H9 (cell line): ENCODE results near the gene KRT85. TPM values are rescaled to one million over a fixed set of nuclear protein-coding genes. Genes with fewer than 3 reads are reported as not detected.

ENCODE experiments used
- DNase-seq: peaks from one replicate; pipeline ENCODE4 v3.0.0-alpha.2; 2017
- H2AFZ ChIP-seq: one replicate; pipeline ENCODE4 v1.6.1; 2013; ENCODE audit warnings: mild to moderate bottlenecking, low read length, control low read depth, moderate library complexity
- H2AK5ac ChIP-seq: 2 replicates; pipeline ENCODE4 v1.6.1; 2013; ENCODE audit warnings: low read length, control low read depth, mixed read lengths; ENCODE audit not compliant: insufficient read length
- H2BK120ac ChIP-seq: one replicate; pipeline ENCODE4 v1.6.1; 2013; ENCODE audit warnings: low read depth, mild to moderate bottlenecking, low read length, control low read depth, inconsistent platforms; ENCODE audit not compliant: poor library complexity, severe bottlenecking
- H2BK12ac ChIP-seq: 2 replicates; pipeline ENCODE4 v1.6.1; 2013; ENCODE audit warnings: low read length, control low read depth, mixed read lengths, low read depth; ENCODE audit not compliant: insufficient read length
- H2BK15ac ChIP-seq: 2 replicates; pipeline ENCODE4 v1.6.1; 2013; ENCODE audit warnings: low read depth, low read length, control low read depth
- H2BK20ac ChIP-seq: one replicate; pipeline ENCODE4 v1.6.1; 2013; ENCODE audit warnings: low read depth, mild to moderate bottlenecking, low read length, control low read depth, inconsistent platforms; ENCODE audit not compliant: poor library complexity, severe bottlenecking
- H2BK5ac ChIP-seq: 2 replicates; pipeline ENCODE4 v1.6.1; 2013; ENCODE audit warnings: low read length, control low read depth, mixed read lengths; ENCODE audit not compliant: insufficient read length
- H3K14ac ChIP-seq: 2 replicates; pipeline ENCODE4 v1.6.1; 2013; ENCODE audit warnings: low read length, control low read depth; ENCODE audit not compliant: insufficient read depth
- H3K18ac ChIP-seq: 2 replicates; pipeline ENCODE4 v1.6.1; 2013; ENCODE audit warnings: low read depth, mild to moderate bottlenecking, mixed read lengths, low read length, control low read depth; ENCODE audit not compliant: insufficient read length
- H3K23ac ChIP-seq: 2 replicates; pipeline ENCODE4 v1.6.1; 2013; ENCODE audit warnings: low read length, control low read depth, mixed read lengths, low read depth; ENCODE audit not compliant: insufficient read length
- H3K23me2 ChIP-seq: 2 replicates; pipeline ENCODE4 v1.6.1; 2013; ENCODE audit warnings: low read depth, mild to moderate bottlenecking, mixed read lengths, low read length, control low read depth; ENCODE audit not compliant: insufficient read length, poor library complexity, severe bottlenecking
- H3K27ac ChIP-seq: 2 replicates; pipeline ENCODE4 v1.5.1; 2013; ENCODE audit warnings: low read length, control low read depth, mixed read lengths, low read depth; ENCODE audit not compliant: insufficient read length
- H3K27me3 ChIP-seq: 2 replicates; pipeline ENCODE4 v1.6.1; 2013; ENCODE audit warnings: low read length, control low read depth, inconsistent platforms; ENCODE audit not compliant: insufficient read depth
- H3K4ac ChIP-seq: 2 replicates; pipeline ENCODE4 v1.6.1; 2013; ENCODE audit warnings: low read depth, mild to moderate bottlenecking, control low read depth, inconsistent platforms, low read length, moderate library complexity
- H3K4me1 ChIP-seq: 2 replicates; pipeline ENCODE4 v1.6.1; 2013; ENCODE audit warnings: low read length, control low read depth, inconsistent platforms; ENCODE audit not compliant: insufficient read depth
- H3K4me2 ChIP-seq: 2 replicates; pipeline ENCODE4 v1.6.1; 2013; ENCODE audit warnings: low read length, control low read depth, mixed read lengths; ENCODE audit not compliant: insufficient read length, insufficient read depth
- H3K56ac ChIP-seq: 2 replicates; pipeline ENCODE4 v1.6.1; 2013; ENCODE audit warnings: low read depth, mild to moderate bottlenecking, mixed read lengths, low read length, control low read depth; ENCODE audit not compliant: insufficient read length
- H3K79me1 ChIP-seq: 2 replicates; pipeline ENCODE4 v1.6.1; 2013; ENCODE audit warnings: low read depth, mild to moderate bottlenecking, moderate library complexity, low read length, control low read depth, inconsistent platforms; ENCODE audit not compliant: insufficient read depth, poor library complexity, severe bottlenecking
- H3K79me2 ChIP-seq: 2 replicates; pipeline ENCODE4 v1.6.1; 2013; ENCODE audit warnings: low read length, control low read depth, inconsistent platforms; ENCODE audit not compliant: insufficient read depth
- H3K9ac ChIP-seq: 2 replicates; pipeline ENCODE4 v1.6.1; 2013; ENCODE audit warnings: low read length, control low read depth, mixed read lengths; ENCODE audit not compliant: insufficient read length; ENCODE audit errors: extremely low read depth
- H3K9me3 ChIP-seq: one replicate; pipeline ENCODE4 v1.6.1; 2013; ENCODE audit warnings: low read depth, low read length, inconsistent platforms; ENCODE audit not compliant: control insufficient read depth
- H3T11ph ChIP-seq: one replicate; pipeline ENCODE4 v1.6.1; 2013; ENCODE audit warnings: mild to moderate bottlenecking, low read length, control low read depth, inconsistent platforms
- H4K20me1 ChIP-seq: one replicate; pipeline ENCODE4 v1.6.1; 2013; ENCODE audit not compliant: control insufficient read depth, insufficient read length, insufficient read depth
- H4K5ac ChIP-seq: 2 replicates; pipeline ENCODE4 v1.6.1; 2013; ENCODE audit warnings: low read depth, mild to moderate bottlenecking, mixed read lengths, low read length, control low read depth; ENCODE audit not compliant: insufficient read length
- H4K8ac ChIP-seq: replicated peaks from 2 replicates; pipeline ENCODE4 v1.6.1; 2013; ENCODE audit warnings: low read length, control low read depth, mixed read lengths, low read depth; ENCODE audit not compliant: insufficient read length
- H4K91ac ChIP-seq: 2 replicates; pipeline ENCODE4 v1.6.1; 2013; ENCODE audit warnings: low read depth, mild to moderate bottlenecking, moderate library complexity, mixed read lengths, low read length, control low read depth; ENCODE audit not compliant: insufficient read length
- H3K27ac Mint-ChIP-seq, 3 experiments: 2 replicates in 2 of 3; 3 replicates in 1 of 3; pipeline ENCODE4 v1.8.0; 2020 to 2021; ENCODE audit warnings: mixed read lengths in 3 of 3, mild to moderate bottlenecking in 1 of 3, moderate library complexity in 1 of 3
- H3K27me3 Mint-ChIP-seq: 2 replicates; pipeline ENCODE4 v1.8.0; 2021; ENCODE audit warnings: low read depth, mild to moderate bottlenecking, moderate library complexity, mixed read lengths
- H3K36me3 Mint-ChIP-seq, 3 experiments: 2 replicates in 2 of 3; 3 replicates in 1 of 3; pipeline ENCODE4 v1.8.0; 2020 to 2021; ENCODE audit warnings: low read depth in 3 of 3, mixed read lengths in 3 of 3; ENCODE audit not compliant: insufficient read depth in 1 of 3
- H3K4me1 Mint-ChIP-seq, 2 experiments: 2 replicates each; pipeline ENCODE4 v1.8.0; 2020; ENCODE audit warnings: mixed read lengths in 2 of 2
- H3K4me3 Mint-ChIP-seq, 2 experiments: 2 replicates in 1 of 2; 3 replicates in 1 of 2; pipeline ENCODE4 v1.8.0; 2020 to 2021; ENCODE audit warnings: mild to moderate bottlenecking in 2 of 2, mixed read lengths in 2 of 2, moderate library complexity in 1 of 2
- H3K9me3 Mint-ChIP-seq, 2 experiments: 2 replicates in 1 of 2; 3 replicates in 1 of 2; pipeline ENCODE4 v1.8.0; 2020; ENCODE audit warnings: mild to moderate bottlenecking in 2 of 2, mixed read lengths in 2 of 2, moderate library complexity in 1 of 2
- CTCF ChIP-seq: fragments of 200-600 bp; sonication (generic); conservative IDR thresholded peaks from 3 replicates; pipeline ENCODE4 v1.8.0; 2021; ENCODE audit warnings: antibody characterized with exemption, mild to moderate bottlenecking
- WGBS: extraction: QIAGEN DNeasy Blood & Tissue Kit; methylation state at CpG from one replicate; pipeline ENCODE4 v1.1.7; 2013; ENCODE audit warnings: missing lambda C conversion rate, low lambda C conversion rate, mixed read lengths; ENCODE audit not compliant: insufficient read length; ENCODE audit errors: extremely low coverage; 5-methylcytosine and 5-hydroxymethylcytosine counted together
- total RNA-seq: library from RNA; stranded (reverse); gene quantifications from 2 replicates; pipeline ENCODE4 v1.2.1, GENCODE V29; 2021

The KRT85 gene
- total RNA-seq, 1 experiment from 2014 or later = not detected

- no peak overlapping the region for H4K5ac ChIP-seq
- no peaks in the 10 kb centered on the region for H3K79me1 ChIP-seq
- H2BK120ac ChIP-seq = no peak overlapping the region
- no peaks in the 10 kb centered on the region for H3K27me3 ChIP-seq
- no peak overlapping the region for H3K23ac ChIP-seq
- no peak overlapping the region for H2BK5ac ChIP-seq
- DNase-seq = no peak
- H3K4me1 ChIP-seq = no peaks in the 10 kb centered on the region
- H3K79me2 ChIP-seq = no peaks in the 10 kb centered on the region
- H4K8ac ChIP-seq = no peak overlapping the region
- H4K20me1 ChIP-seq = no peaks in the 10 kb centered on the region
- no peak overlapping the region for H3K27ac ChIP-seq
- no peak overlapping the region for H3K4ac ChIP-seq
- H3K27me3 Mint-ChIP-seq = peaks cover 10% of the 10 kb centered on the region
- no peak overlapping the region for H3K18ac ChIP-seq
- H3K56ac ChIP-seq = no peak overlapping the region
- no peak overlapping the region for H3K9ac ChIP-seq
- H3K9me3 ChIP-seq = no peaks in the 10 kb centered on the region
- H4K91ac ChIP-seq = no peak overlapping the region
- no peak overlapping the region for H3K4me3 Mint-ChIP-seq
- no peak overlapping the region for H2BK12ac ChIP-seq
- H2BK20ac ChIP-seq = no peak overlapping the region
- H3K27ac Mint-ChIP-seq = no peak overlapping the region; a peak in 1 of 7 replicates
- WGBS = no CpG with 5 or more reads among the region's 3 CpGs
- H3K23me2 ChIP-seq = no peaks in the 10 kb centered on the region
- no peak overlapping the region for H3T11ph ChIP-seq
- H3K14ac ChIP-seq = no peak overlapping the region
- no peaks in the 10 kb centered on the region for H3K9me3 Mint-ChIP-seq
- no peak overlapping the region for H3K4me2 ChIP-seq
- H2BK15ac ChIP-seq = no peak overlapping the region
- peaks cover 0 to 11% of the 10 kb centered on the region in 2 experiments; a peak in 2 of 4 replicates for H3K4me1 Mint-ChIP-seq
- H3K36me3 Mint-ChIP-seq = no peaks in the 10 kb centered on the region
- no peak for TF ChIP-seq CTCF
- H2AK5ac ChIP-seq = no peak overlapping the region
- H2AFZ ChIP-seq = no peak overlapping the region
Measured at GRCh38 chr12:52371716-52372115, 4.4 kb upstream of the KRT85 start.
